ENCODE results near the gene GKN2. TPM values are rescaled to one million over a fixed set of nuclear protein-coding genes. Genes with fewer than 3 reads are reported as not detected.
"Not testable (repeated sequence)": the region's sequence is repeated elsewhere in the genome, so short reads cannot be mapped to it uniquely, and the experiment has no call there.

Gene GKN2
- total RNA-seq, 2 experiments from 2014 or later = not detected

DNA sequence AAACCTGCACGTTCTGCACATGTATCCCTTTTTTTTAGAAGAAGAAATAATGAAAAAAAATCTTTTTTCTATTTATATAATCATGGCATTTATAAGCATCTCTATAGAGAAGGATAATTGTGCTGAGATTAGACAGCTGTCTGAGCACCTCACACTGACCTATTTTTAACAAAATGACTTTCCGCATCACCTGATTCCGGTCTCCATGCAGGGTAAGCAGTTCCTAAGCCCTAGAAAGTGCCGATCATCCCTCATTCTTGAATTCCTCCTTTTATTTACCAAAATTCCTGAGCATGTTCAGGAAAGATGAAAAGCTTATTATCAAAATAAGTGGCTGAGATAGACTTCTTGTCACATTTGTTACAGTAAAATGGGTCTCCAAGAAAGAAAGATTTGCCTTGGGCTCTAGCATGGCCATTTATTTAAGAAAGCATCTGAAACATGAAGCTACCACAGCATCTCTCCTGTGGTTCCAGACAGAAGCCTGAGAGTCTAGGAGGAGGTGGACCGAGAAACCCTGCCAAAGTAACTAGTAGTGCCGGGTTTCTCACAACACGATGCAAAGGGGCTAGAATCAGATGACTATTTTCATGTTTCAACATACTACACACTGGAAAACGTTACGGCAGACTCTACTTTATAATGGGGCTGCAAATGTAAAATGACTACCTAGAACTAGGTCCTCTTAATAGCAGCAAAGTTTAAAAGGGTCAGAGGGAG lies 22.4 kb upstream of the GKN2 start:
- DNase-seq (no peak), ATAC-seq (ENCODE audit: low read depth) (no peak)
- Mint-ChIP-seq H3K36me3 (no peaks in the 10 kb centered on the region), H3K4me1 (peaks cover 3% of the 10 kb centered on the region), H3K4me3 (no peak overlapping the region), H3K27ac (no peak overlapping the region), H3K9me3 (no peaks in the 10 kb centered on the region), H3K27me3 (peaks cover 36% of the 10 kb centered on the region)
- POLR2A ChIA-PET = no interaction called here

- POLR2A ChIA-PET = no interaction called here
- no peak for DNase-seq
- ATAC-seq (ENCODE audit: low read depth) = no peak
- H3K9me3 Mint-ChIP-seq = no peaks in the 10 kb centered on the region
- H3K4me3 Mint-ChIP-seq = no peak within 1 kb of the TSS
- peaks cover 31% of the 10 kb centered on the region for H3K27me3 Mint-ChIP-seq
- no peak within 1 kb of the TSS for H3K27ac Mint-ChIP-seq
- peaks cover 3% of the 10 kb centered on the region for H3K4me1 Mint-ChIP-seq
- H3K36me3 Mint-ChIP-seq = no peaks in the 10 kb centered on the region
Measured at GRCh38 chr2:68974251-68974650, 21.6 kb upstream of the GKN2 start, which contains the start of gene GKN1. Gene GKN1 (plus strand): TSS chr2:68974636. CDS start chr2:68974678, 42 bp downstream.

DNA sequence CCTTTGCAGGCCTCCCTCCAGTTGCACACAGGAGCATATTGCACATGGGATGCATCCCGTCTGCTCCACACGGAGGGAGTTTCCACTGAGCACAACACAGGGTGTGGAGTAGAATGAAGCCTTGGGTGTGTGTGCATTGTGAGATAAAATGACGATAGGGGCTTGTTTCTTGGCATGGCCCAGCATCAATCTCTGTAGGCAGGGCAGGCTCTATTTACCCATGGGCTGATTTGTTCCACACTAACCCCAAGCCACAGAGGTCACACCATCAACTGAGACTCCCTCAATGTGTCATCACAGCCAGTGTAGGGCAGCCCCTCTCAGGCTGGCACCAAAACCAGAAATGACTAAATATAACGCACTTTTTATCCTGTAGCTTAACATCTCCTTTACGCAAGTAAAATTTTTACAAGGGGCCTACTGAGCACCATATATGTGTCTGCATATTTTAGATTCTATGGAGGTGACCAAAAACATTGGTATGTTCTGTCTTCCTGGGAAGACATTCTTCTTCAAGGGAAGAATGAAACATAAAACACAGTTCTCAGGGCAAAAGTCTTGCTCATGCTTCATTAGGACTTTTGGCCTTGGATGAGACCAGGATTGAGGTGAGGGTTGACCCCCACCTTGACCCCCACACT lies 19.0 kb upstream of the GKN2 start:
- Mint-ChIP-seq H3K9me3 (no peaks in the 10 kb centered on the region), H3K27me3 (peaks cover 18% of the 10 kb centered on the region), H3K4me1 (no peaks in the 10 kb centered on the region), H3K27ac (no peak overlapping the region), H3K4me3 (no peak overlapping the region), H3K36me3 (no peaks in the 10 kb centered on the region)
- ATAC-seq (ENCODE audit: low read depth) (no peak), DNase-seq (no peak)
- POLR2A ChIA-PET = no interaction called here

DNA sequence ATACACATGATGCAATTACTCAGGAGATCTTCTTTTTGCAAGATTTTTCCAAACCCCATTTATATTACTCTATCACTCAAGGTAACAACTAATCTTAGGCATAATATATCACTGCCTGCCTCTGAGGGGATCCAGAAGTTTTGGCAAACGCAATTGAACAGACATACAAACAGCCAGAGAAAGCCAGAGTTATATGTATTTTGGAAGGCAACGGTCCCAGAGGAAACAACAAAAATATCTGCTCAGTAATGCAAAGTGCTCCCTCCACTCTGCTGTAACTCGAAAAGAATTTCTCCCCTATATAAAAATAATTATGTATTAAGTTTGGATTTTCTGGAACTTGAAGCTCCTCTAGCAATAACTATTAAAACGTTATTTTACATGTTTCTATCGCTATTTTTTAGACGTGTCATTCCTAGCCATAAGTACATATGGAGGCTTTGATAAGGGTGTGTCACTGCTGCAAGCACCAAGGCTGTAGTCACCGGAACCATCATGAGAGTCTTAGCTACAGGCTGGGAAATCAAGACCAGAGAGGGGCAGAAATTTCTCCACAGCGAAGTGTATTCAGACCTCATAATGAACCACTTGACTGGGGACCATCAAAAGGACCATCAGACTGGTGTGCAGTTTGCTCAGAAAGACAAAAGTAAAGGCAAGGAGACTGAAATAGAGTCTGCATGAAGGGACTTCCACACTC lies 18.0 kb upstream of the GKN2 start:
- ATAC-seq (ENCODE audit: low read depth) (no peak), DNase-seq (no peak)
- no peak overlapping the region for H3K4me3 Mint-ChIP-seq
- no peak overlapping the region for H3K27ac Mint-ChIP-seq
- H3K9me3 Mint-ChIP-seq = no peaks in the 10 kb centered on the region
- H3K4me1 Mint-ChIP-seq = no peaks in the 10 kb centered on the region
- H3K27me3 Mint-ChIP-seq = peaks cover 21% of the 10 kb centered on the region
- no peaks in the 10 kb centered on the region for H3K36me3 Mint-ChIP-seq
- POLR2A ChIA-PET = no interaction called here

DNA sequence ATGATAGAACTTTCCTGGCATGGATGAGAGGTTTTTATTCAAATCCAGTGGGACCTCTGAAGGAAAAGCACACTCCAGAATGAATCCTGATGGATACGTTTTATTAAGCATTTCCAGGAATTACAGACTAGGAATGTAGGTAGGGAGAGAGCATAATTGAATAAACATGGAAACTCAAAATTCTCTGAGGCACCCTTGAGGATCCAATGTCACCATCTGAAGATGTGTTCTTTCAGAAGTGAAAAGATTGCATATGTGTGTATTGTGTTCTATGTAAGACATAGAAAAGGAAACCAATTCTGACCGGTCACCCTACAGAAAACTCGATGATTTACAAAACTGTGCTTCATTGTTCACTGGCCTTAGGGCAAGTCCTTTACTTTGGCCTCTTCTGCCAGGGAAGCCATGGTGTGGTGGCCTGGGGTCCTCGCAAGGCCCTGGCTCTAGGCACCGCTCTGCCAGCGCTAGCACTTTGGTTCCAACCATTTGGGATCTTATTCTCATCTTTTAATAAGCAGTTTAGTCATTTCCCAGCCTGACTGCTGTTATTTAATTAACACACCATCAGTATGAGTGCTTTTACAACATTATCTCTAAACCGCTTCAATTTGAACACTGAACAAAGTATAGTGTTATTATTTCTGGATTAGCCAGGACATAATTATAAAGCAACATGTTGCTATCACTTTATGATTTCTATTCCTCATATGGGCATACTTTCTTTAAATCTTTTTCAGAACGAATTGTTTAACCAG lies 17.2 kb upstream of the GKN2 start:
- Mint-ChIP-seq H3K36me3 (no peaks in the 10 kb centered on the region), H3K9me3 (no peaks in the 10 kb centered on the region), H3K27ac (no peak overlapping the region), H3K4me3 (no peak overlapping the region), H3K4me1 (no peaks in the 10 kb centered on the region), H3K27me3 (peaks cover 15% of the 10 kb centered on the region)
- ATAC-seq (ENCODE audit: low read depth) = no peak
- POLR2A ChIA-PET = no interaction called here
- no peak for DNase-seq

DNA sequence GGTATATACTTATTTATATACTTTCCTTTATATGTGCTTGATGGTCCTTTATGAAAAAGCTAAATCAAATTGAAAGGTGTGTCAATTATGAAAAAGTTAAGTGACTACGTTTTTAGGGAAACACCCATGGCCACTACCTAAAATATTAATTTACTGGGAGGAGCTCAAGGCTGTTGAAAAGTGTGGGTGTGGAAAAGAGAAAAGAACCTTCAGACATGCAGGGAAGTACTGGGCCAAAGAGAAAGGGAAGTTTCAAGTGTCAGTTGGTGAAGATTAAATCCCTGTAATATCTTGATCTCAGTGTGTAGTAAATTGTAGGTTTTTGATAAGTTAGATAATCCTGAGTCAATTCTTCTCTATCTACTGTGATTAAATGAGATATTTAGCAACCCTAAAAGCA lies 15.5 kb upstream of the GKN2 start:
- POLR2A ChIA-PET = no interaction called here
- H3K4me3 Mint-ChIP-seq = no peak overlapping the region
- H3K27ac Mint-ChIP-seq = no peak overlapping the region
- H3K27me3 Mint-ChIP-seq = peaks cover 16% of the 10 kb centered on the region
- no peaks in the 10 kb centered on the region for H3K4me1 Mint-ChIP-seq
- no peaks in the 10 kb centered on the region for H3K36me3 Mint-ChIP-seq
- no peak for ATAC-seq (ENCODE audit: low read depth)
- DNase-seq = no peak
- no peaks in the 10 kb centered on the region for H3K9me3 Mint-ChIP-seq

DNA sequence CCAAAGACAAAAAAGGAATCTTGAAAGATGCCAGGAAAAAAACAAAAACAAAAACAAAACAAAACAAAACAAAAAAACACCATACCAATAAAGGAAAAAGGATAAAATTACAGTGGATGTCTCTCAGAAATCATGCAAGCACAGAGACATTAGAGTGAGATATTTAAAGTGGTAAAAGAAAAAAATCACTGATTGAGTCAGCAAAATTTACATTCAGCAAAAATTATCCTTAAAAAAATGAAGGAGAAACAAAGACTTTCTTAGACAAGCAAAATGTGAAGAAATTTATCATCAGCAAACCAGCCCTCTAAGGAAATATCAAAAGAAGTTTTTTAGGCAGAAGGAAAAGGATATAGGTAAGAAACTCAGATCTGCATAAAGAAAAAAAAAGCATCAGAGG lies 11.6 kb upstream of the GKN2 start:
- ATAC-seq (ENCODE audit: low read depth) = no peak
- POLR2A ChIA-PET = no interaction called here
- Mint-ChIP-seq H3K27ac (no peak overlapping the region), H3K27me3 (peaks cover 20% of the 10 kb centered on the region), H3K4me3 (no peak overlapping the region), H3K9me3 (no peaks in the 10 kb centered on the region), H3K4me1 (no peaks in the 10 kb centered on the region), H3K36me3 (no peaks in the 10 kb centered on the region)
- DNase-seq = no peak

DNA sequence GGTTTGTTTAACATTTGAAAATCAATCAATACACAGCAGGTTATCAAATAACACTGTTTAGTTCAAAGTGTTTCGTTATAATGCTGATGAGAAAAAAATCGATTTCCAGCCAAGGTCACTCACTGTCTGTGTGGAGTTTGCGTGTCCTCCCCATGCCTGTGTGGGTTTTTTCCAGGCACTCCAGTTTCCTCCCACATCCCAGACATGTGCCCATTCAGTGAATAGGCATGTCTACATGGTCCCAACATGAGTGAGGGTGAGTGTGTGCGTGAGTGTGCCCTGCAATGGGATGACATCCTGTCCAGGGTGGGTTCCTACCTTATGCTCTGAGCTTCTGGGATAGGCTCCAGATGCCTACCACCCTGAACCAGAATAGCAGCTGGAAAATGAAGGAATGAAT lies 8.7 kb upstream of the GKN2 start:
- no peak for ATAC-seq (ENCODE audit: low read depth)
- H3K36me3 Mint-ChIP-seq = no peaks in the 10 kb centered on the region

DNA sequence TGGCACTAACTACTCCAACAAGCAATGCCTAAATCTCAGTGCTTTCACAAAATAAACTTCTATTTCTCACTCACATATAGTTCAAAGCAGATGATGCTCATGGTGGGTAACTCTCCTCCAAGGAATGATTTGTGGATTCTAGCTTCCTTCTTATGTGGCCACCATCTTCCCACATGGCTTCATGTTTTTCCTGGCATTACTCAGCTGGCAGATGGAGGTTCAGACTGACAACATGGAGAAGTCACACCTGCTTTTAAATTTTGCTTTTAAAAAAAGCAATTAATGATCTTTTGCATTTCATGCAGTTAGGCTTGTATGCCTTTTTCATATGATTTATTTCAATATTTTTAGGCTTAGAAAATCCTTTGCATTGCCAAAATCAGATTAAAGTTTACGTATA lies 6.3 kb upstream of the GKN2 start:
- no peak overlapping the region for H3K4me3 Mint-ChIP-seq
- POLR2A ChIA-PET = no interaction called here
- no peak overlapping the region for H3K27ac Mint-ChIP-seq
- no peaks in the 10 kb centered on the region for H3K4me1 Mint-ChIP-seq
- H3K36me3 Mint-ChIP-seq = no peaks in the 10 kb centered on the region
- H3K27me3 Mint-ChIP-seq = peaks cover 23% of the 10 kb centered on the region
- ATAC-seq (ENCODE audit: low read depth) = no peak
- H3K9me3 Mint-ChIP-seq = no peaks in the 10 kb centered on the region
- no peak for DNase-seq

More for the DNA sequence above, 8.7 kb upstream of the GKN2 start:
- Mint-ChIP-seq H3K9me3 (no peaks in the 10 kb centered on the region), H3K27ac (no peak overlapping the region), H3K4me3 (no peak overlapping the region), H3K4me1 (no peaks in the 10 kb centered on the region), H3K27me3 (peaks cover 28% of the 10 kb centered on the region)
- no peak for DNase-seq
- POLR2A ChIA-PET = no interaction called here

- H3K27me3 Mint-ChIP-seq = peaks cover 19% of the 10 kb centered on the region
- H3K4me3 Mint-ChIP-seq; ATAC-seq (ENCODE audit: low read depth); H3K4me1 Mint-ChIP-seq; H3K9me3 Mint-ChIP-seq; POLR2A ChIA-PET; DNase-seq; H3K36me3 Mint-ChIP-seq; H3K27ac Mint-ChIP-seq: not testable (repeated sequence)
Measured at GRCh38 chr2:68955432-68955831, 2.7 kb upstream of the GKN2 start.

GRCh38 chr2:68951899-68952298 lies 794 bp downstream of the GKN2 start:
- Mint-ChIP-seq H3K4me1 (no peaks in the 10 kb centered on the region), H3K36me3 (no peaks in the 10 kb centered on the region), H3K27me3 (peaks cover 13% of the 10 kb centered on the region), H3K4me3 (no peak overlapping the region), H3K9me3 (no peaks in the 10 kb centered on the region), H3K27ac (no peak overlapping the region)
- POLR2A ChIA-PET = no interaction called here
- DNase-seq (no peak), ATAC-seq (ENCODE audit: low read depth) (no peak)

GRCh38 chr2:68948710-68949109 lies 4.0 kb downstream of the GKN2 start:
- no peak for DNase-seq
- POLR2A ChIA-PET = no interaction called here
- no peak for ATAC-seq (ENCODE audit: low read depth)
- no peaks in the 10 kb centered on the region for H3K36me3 Mint-ChIP-seq
- H3K9me3 Mint-ChIP-seq = no peaks in the 10 kb centered on the region
- H3K4me1 Mint-ChIP-seq = no peaks in the 10 kb centered on the region
- no peak overlapping the region for H3K4me3 Mint-ChIP-seq
- no peak overlapping the region for H3K27ac Mint-ChIP-seq
- peaks cover 17% of the 10 kb centered on the region for H3K27me3 Mint-ChIP-seq

DNA sequence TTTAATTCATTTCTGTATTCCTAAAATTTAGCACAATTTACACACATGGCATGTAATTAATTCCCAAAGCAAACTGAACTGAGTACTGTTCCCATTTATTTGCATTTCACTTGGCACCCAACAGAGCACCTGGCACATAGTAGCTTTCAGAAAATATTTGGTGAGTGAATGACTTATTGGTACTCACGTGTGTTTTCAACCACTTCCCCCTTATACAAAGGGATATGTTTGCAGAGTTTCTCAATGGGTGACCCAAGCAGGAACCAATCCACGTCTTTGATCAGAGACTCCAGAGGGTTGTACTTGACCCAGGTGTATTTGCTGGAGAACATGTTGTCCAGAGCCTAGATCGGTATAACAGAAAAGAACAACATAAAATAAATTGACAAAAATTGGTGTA lies 6.6 kb downstream of the GKN2 start:
- H3K27ac Mint-ChIP-seq = no peak overlapping the region
- no peak overlapping the region for H3K4me3 Mint-ChIP-seq
- DNase-seq = no peak
- POLR2A ChIA-PET = no interaction called here
- H3K9me3 Mint-ChIP-seq = no peaks in the 10 kb centered on the region
- H3K27me3 Mint-ChIP-seq = peaks cover 24% of the 10 kb centered on the region
- H3K36me3 Mint-ChIP-seq = no peaks in the 10 kb centered on the region
- H3K4me1 Mint-ChIP-seq = peaks cover 1% of the 10 kb centered on the region
- ATAC-seq (ENCODE audit: low read depth) = no peak

Data from activated naive CD8-positive, alpha-beta T cell treated with anti-CD3 and anti-CD28 coated beads, Interleukin-2, amount 10 ng/mL, durations not matched to agents 7 days and 5 days (primary cell).